ENCODE measurements around the gene TAGLN2.

Gene TAGLN2

GRCh38 chr1:159943908-159944622 is 18.8 kb upstream of the TAGLN2 start:
- Mint-ChIP-seq H3K36me3 (ENCODE audit: low read depth) (no peaks in the 10 kb centered on the region), H3K4me3 (no peak overlapping the region), H3K9me3 (no peaks in the 10 kb centered on the region), H3K4me1 (ENCODE audit: low read depth) (peaks cover 78% of the 10 kb centered on the region), H3K27ac (peak overlapping the region; percentile 3), H3K27me3 (peaks cover 25% of the 10 kb centered on the region)
- intact Hi-C loops (cut with micrococcal nuclease): no loop called here

GRCh38 chr1:159943278-159943640 is 18.0 kb upstream of the TAGLN2 start:
- no peaks in the 10 kb centered on the region for H3K36me3 Mint-ChIP-seq (ENCODE audit: low read depth)
- H3K27ac Mint-ChIP-seq: no peak overlapping the region
- H3K9me3 Mint-ChIP-seq: no peaks in the 10 kb centered on the region
- H3K27me3 Mint-ChIP-seq: peaks cover 26% of the 10 kb centered on the region
- H3K4me3 Mint-ChIP-seq: no peak overlapping the region
- intact Hi-C loops (cut with micrococcal nuclease): no loop called here
- H3K4me1 Mint-ChIP-seq (ENCODE audit: low read depth): peaks cover 81% of the 10 kb centered on the region

GRCh38 chr1:159942632-159943277 is 17.4 kb upstream of the TAGLN2 start:
- Mint-ChIP-seq H3K27ac (peak overlapping the region; percentile 5), H3K27me3 (peaks cover 26% of the 10 kb centered on the region), H3K4me3 (no peak overlapping the region), H3K4me1 (ENCODE audit: low read depth) (peaks cover 81% of the 10 kb centered on the region), H3K9me3 (no peaks in the 10 kb centered on the region), H3K36me3 (ENCODE audit: low read depth) (no peaks in the 10 kb centered on the region)
- intact Hi-C loops (cut with micrococcal nuclease): no loop called here

GRCh38 chr1:159941591-159942560 is 16.6 kb upstream of the TAGLN2 start:
- Mint-ChIP-seq H3K9me3 (no peaks in the 10 kb centered on the region), H3K36me3 (ENCODE audit: low read depth) (no peaks in the 10 kb centered on the region), H3K27me3 (peaks cover 26% of the 10 kb centered on the region), H3K27ac (peak overlapping the region; percentile 5), H3K4me3 (no peak overlapping the region), H3K4me1 (ENCODE audit: low read depth) (peaks cover 86% of the 10 kb centered on the region)
- intact Hi-C loops (cut with micrococcal nuclease): no loop called here

GRCh38 chr1:159941141-159941540 is 15.8 kb upstream of the TAGLN2 start:
- no peak overlapping the region for H3K27ac Mint-ChIP-seq
- H3K36me3 Mint-ChIP-seq (ENCODE audit: low read depth): no peaks in the 10 kb centered on the region
- peaks cover 25% of the 10 kb centered on the region for H3K27me3 Mint-ChIP-seq
- peaks cover 93% of the 10 kb centered on the region for H3K4me1 Mint-ChIP-seq (ENCODE audit: low read depth)
- no peaks in the 10 kb centered on the region for H3K9me3 Mint-ChIP-seq
- no peak overlapping the region for H3K4me3 Mint-ChIP-seq
- intact Hi-C loops (cut with micrococcal nuclease): no loop called here

- H3K4me1 Mint-ChIP-seq (ENCODE audit: low read depth): peaks cover 92% of the 10 kb centered on the region
- H3K27ac Mint-ChIP-seq: no peak overlapping the region
- no peaks in the 10 kb centered on the region for H3K9me3 Mint-ChIP-seq
- H3K36me3 Mint-ChIP-seq (ENCODE audit: low read depth): no peaks in the 10 kb centered on the region
- no peak overlapping the region for H3K4me3 Mint-ChIP-seq
- peaks cover 15% of the 10 kb centered on the region for H3K27me3 Mint-ChIP-seq
- intact Hi-C loops (cut with micrococcal nuclease): no loop called here
These were observed 14.8 kb upstream of the TAGLN2 start for GRCh38 chr1:159940006-159940620.

- peaks cover 13% of the 10 kb centered on the region for H3K27me3 Mint-ChIP-seq
- H3K36me3 Mint-ChIP-seq (ENCODE audit: low read depth): no peaks in the 10 kb centered on the region
- no peak overlapping the region for H3K27ac Mint-ChIP-seq
- no peak overlapping the region for H3K4me3 Mint-ChIP-seq
- H3K4me1 Mint-ChIP-seq (ENCODE audit: low read depth): peaks cover 90% of the 10 kb centered on the region
- H3K9me3 Mint-ChIP-seq: no peaks in the 10 kb centered on the region
- intact Hi-C loops (cut with micrococcal nuclease): loop anchor here (5.0 kb wide), 2 partner anchors 47 to 313 kb away; no protein-coding TSS in a partner anchor
These were observed 14.3 kb upstream of the TAGLN2 start for GRCh38 chr1:159939678-159940002.

GRCh38 chr1:159938905-159939677 is 13.8 kb upstream of the TAGLN2 start:
- no peaks in the 10 kb centered on the region for H3K36me3 Mint-ChIP-seq (ENCODE audit: low read depth)
- H3K9me3 Mint-ChIP-seq: no peaks in the 10 kb centered on the region
- peaks cover 10% of the 10 kb centered on the region for H3K27me3 Mint-ChIP-seq
- intact Hi-C loops (cut with micrococcal nuclease): loop anchor here (5.0 kb wide), 2 partner anchors 47 to 313 kb away; no protein-coding TSS in a partner anchor
- peak overlapping the region; percentile 57 for H3K27ac Mint-ChIP-seq
- no peak overlapping the region for H3K4me3 Mint-ChIP-seq
- peaks cover 85% of the 10 kb centered on the region for H3K4me1 Mint-ChIP-seq (ENCODE audit: low read depth)

- intact Hi-C loops (cut with micrococcal nuclease): loop anchor here (5.0 kb wide), 2 partner anchors 46 to 314 kb away; no protein-coding TSS in a partner anchor
- Mint-ChIP-seq H3K4me3 (peak overlapping the region; percentile 30), H3K36me3 (ENCODE audit: low read depth) (no peaks in the 10 kb centered on the region), H3K9me3 (no peaks in the 10 kb centered on the region), H3K27ac (peak overlapping the region; percentile 57), H3K27me3 (peaks cover 12% of the 10 kb centered on the region), H3K4me1 (ENCODE audit: low read depth) (peaks cover 77% of the 10 kb centered on the region)
These were observed 13.0 kb upstream of the TAGLN2 start for GRCh38 chr1:159938211-159938852.

- Mint-ChIP-seq H3K4me3 (peak overlapping the region; percentile 30), H3K9me3 (no peaks in the 10 kb centered on the region), H3K36me3 (ENCODE audit: low read depth) (no peaks in the 10 kb centered on the region), H3K4me1 (ENCODE audit: low read depth) (peaks cover 67% of the 10 kb centered on the region), H3K27me3 (peaks cover 14% of the 10 kb centered on the region), H3K27ac (peak overlapping the region; percentile 57)
- intact Hi-C loops (cut with micrococcal nuclease): loop anchor here (5.0 kb wide), 2 partner anchors 45 to 315 kb away; no protein-coding TSS in a partner anchor
These were observed 11.9 kb upstream of the TAGLN2 start for GRCh38 chr1:159937054-159937750.

GRCh38 chr1:159936273-159936904 is 11.1 kb upstream of the TAGLN2 start:
- Mint-ChIP-seq H3K27ac (no peak overlapping the region), H3K27me3 (peaks cover 14% of the 10 kb centered on the region), H3K36me3 (ENCODE audit: low read depth) (no peaks in the 10 kb centered on the region), H3K9me3 (no peaks in the 10 kb centered on the region), H3K4me1 (ENCODE audit: low read depth) (peaks cover 67% of the 10 kb centered on the region), H3K4me3 (no peak overlapping the region)
- intact Hi-C loops (cut with micrococcal nuclease): loop anchor here (1.0 to 5.0 kb wide), 3 partner anchors 44 to 316 kb away; no protein-coding TSS in a partner anchor
